HCT116 (cell line): Measurements from ENCODE around the gene MYL5. TPM values are rescaled to one million over a fixed set of nuclear protein-coding genes. Genes with fewer than 3 reads are reported as not detected.

Source experiments
- ATAC-seq: fragments of 200-7000 bp; cut with Tn5 transposase; 2 replicates; pipeline ENCODE4 v1.9.1; 2020; ENCODE audit warnings: mild to moderate bottlenecking, moderate library complexity
- BruUV-seq: library from RNA; stranded (reverse); fragments of 400-500 nt; replicated peaks from 2 replicates; lab custom pipeline; 2021; lab: Mats Ljungman, UMichigan
- CTCF ChIA-PET: fragments of 300-600 bp; sonication (Branson Sonifier 250); formaldehyde crosslinking; loops from one replicate; lab custom pipeline; 2021; ENCODE audit warnings: antibody characterized with exemption; lab: Charles Lee
- POLR2A ChIA-PET: fragments of 300-600, 350-600 bp; sonication (Branson Sonifier 250); formaldehyde crosslinking; loops from one replicate; lab custom pipeline; 2021; ENCODE audit warnings: antibody characterized with exemption; lab: Charles Lee
- RAD21 ChIA-PET, 2 experiments: fragments of 300-600 bp; sonication (Branson Sonifier 250); formaldehyde crosslinking; loops; one replicate each; lab custom pipeline; 2023; ENCODE audit warnings: low total read pairs in 2 of 2; ENCODE audit not compliant: uncharacterized antibody in 2 of 2, unreplicated experiment in 2 of 2, low non-redundant PET in 1 of 2; lab: Charles Lee
- DNase-seq: peaks from one replicate; pipeline ENCODE4 v3.0.0-alpha.2; 2010; ENCODE audit warnings: low read depth, low spot score
- H2AFZ ChIP-seq: fragments of 200-600 bp; shearing (Covaris generic), sonication (generic); 2 replicates; pipeline ENCODE4 v1.6.1; 2017; ENCODE audit warnings: low read depth, mixed run types, mixed read lengths, antibody characterized with exemption, low read length; ENCODE audit not compliant: poor library complexity, severe bottlenecking
- H3K27ac ChIP-seq: 2 replicates; pipeline ENCODE4 v1.5.1; 2012; ENCODE audit warnings: low read depth, low read length
- H3K27me3 ChIP-seq: fragments of 200-600 bp; sonication (generic); 2 replicates; pipeline ENCODE4 v1.6.1; 2016; ENCODE audit warnings: mixed run types, low read length, mixed read lengths; ENCODE audit not compliant: insufficient read depth
- H3K36me3 ChIP-seq, 2 experiments: fragments of 200-500 bp in 1 of 2; fragments of 200-600 bp in 1 of 2; sonication (Bioruptor generic) in 1 of 2; sonication (generic) in 1 of 2; 2 replicates each; pipeline versions ENCODE4 v1.5.1 to v1.6.1; 2014 to 2016; ENCODE audit warnings: low read length in 2 of 2, inconsistent platforms in 1 of 2, mixed read lengths in 1 of 2, mixed run types in 1 of 2; ENCODE audit not compliant: insufficient read depth in 2 of 2, control insufficient read depth in 1 of 2
- H3K4me1 ChIP-seq, 2 experiments: fragments of 200-600 bp in 1 of 2; sonication (generic) in 1 of 2; 2 replicates each; pipeline versions ENCODE4 v1.5.1 to v1.6.1; 2012 to 2017; ENCODE audit warnings: low read length in 2 of 2, inconsistent platforms in 1 of 2, mild to moderate bottlenecking in 1 of 2, mixed read lengths in 1 of 2, mixed run types in 1 of 2, moderate library complexity in 1 of 2; ENCODE audit not compliant: insufficient read depth in 2 of 2, control insufficient read depth in 1 of 2
- H3K4me2 ChIP-seq: fragments of 200-600 bp; sonication (generic); 2 replicates; pipeline ENCODE4 v1.6.1; 2017; ENCODE audit warnings: mixed run types, low read length, mixed read lengths
- H3K4me3 ChIP-seq, 2 experiments: fragments of 200-600 bp in 1 of 2; sonication (generic) in 1 of 2; replicated peaks in 1 of 2; 2 replicates each; pipeline ENCODE4 v1.5.1; 2011 to 2016; ENCODE audit warnings: low read length in 2 of 2, control low read depth in 1 of 2, low read depth in 1 of 2, mild to moderate bottlenecking in 1 of 2, mixed read lengths in 1 of 2, mixed run types in 1 of 2
- H3K79me2 ChIP-seq: fragments of 200-600 bp; sonication (generic); 2 replicates; pipeline ENCODE4 v1.6.1; 2017; ENCODE audit warnings: mild to moderate bottlenecking, mixed run types, low read length, moderate library complexity, mixed read lengths; ENCODE audit not compliant: insufficient read depth
- H3K9ac ChIP-seq: fragments of 200-600 bp; sonication (generic); 2 replicates; pipeline ENCODE4 v1.6.1; 2016; ENCODE audit warnings: low read length, mixed read lengths
- H3K9me2 ChIP-seq: fragments of 200-600 bp; sonication (generic), shearing (Covaris generic); 2 replicates; pipeline ENCODE4 v1.6.1; 2017; ENCODE audit warnings: mixed run types, mild to moderate bottlenecking, moderate library complexity; ENCODE audit not compliant: insufficient read depth
- H3K9me3 ChIP-seq, 2 experiments: fragments of 200-500 bp in 1 of 2; fragments of 200-600 bp in 1 of 2; sonication (Bioruptor generic) in 1 of 2; sonication (generic) in 1 of 2; 2 replicates each; pipeline ENCODE4 v1.6.1; 2014 to 2017; ENCODE audit warnings: low read length in 2 of 2, mixed read lengths in 2 of 2, inconsistent platforms in 1 of 2, low read depth in 1 of 2, mild to moderate bottlenecking in 1 of 2, mixed run types in 1 of 2, moderate library complexity in 1 of 2; ENCODE audit not compliant: control insufficient read depth in 1 of 2, insufficient read depth in 1 of 2
- H4K20me1 ChIP-seq: fragments of 200-600 bp; sonication (generic), shearing (Covaris generic); 2 replicates; pipeline ENCODE4 v1.6.1; 2017; ENCODE audit warnings: mixed run types, mild to moderate bottlenecking, moderate library complexity; ENCODE audit not compliant: insufficient read depth
- CEBPB ChIP-seq: IDR thresholded peaks from 2 replicates; pipeline ENCODE4 v1.6.1; 2012; ENCODE audit warnings: low read depth
- EGR1 ChIP-seq: IDR thresholded peaks from 2 replicates; pipeline ENCODE4 v1.6.1; 2012; ENCODE audit warnings: low read depth
- ELF1 ChIP-seq: IDR thresholded peaks from 2 replicates; pipeline ENCODE4 v1.6.1; 2012; ENCODE audit warnings: low read depth, borderline replicate concordance
- EZH2 ChIP-seq: fragments of 200-600 bp; sonication (generic); IDR thresholded peaks from 2 replicates; pipeline ENCODE4 v1.6.1; 2017; ENCODE audit warnings: antibody characterized with exemption, mixed run types
- EZH2phosphoT487 ChIP-seq: fragments of 200-600 bp; IDR thresholded peaks from 2 replicates; pipeline ENCODE4 v1.6.1; 2018; ENCODE audit warnings: antibody characterized with exemption, borderline replicate concordance
- JUND ChIP-seq: IDR thresholded peaks from 2 replicates; pipeline ENCODE4 v1.6.1; 2012
- POLR2AphosphoS5 ChIP-seq: IDR thresholded peaks from 2 replicates; pipeline ENCODE4 v1.6.1; 2011; ENCODE audit warnings: mild to moderate bottlenecking, low read depth, low read length, moderate library complexity
- RAD21 ChIP-seq: IDR thresholded peaks from 2 replicates; pipeline ENCODE4 v1.6.1; 2012; ENCODE audit warnings: low read depth, mild to moderate bottlenecking
- SP1 ChIP-seq: IDR thresholded peaks from 2 replicates; pipeline ENCODE4 v1.6.1; 2012; ENCODE audit warnings: low read depth
- SRF ChIP-seq: IDR thresholded peaks from 2 replicates; pipeline ENCODE4 v1.6.1; 2012; ENCODE audit warnings: low read depth
- TCF7L2 ChIP-seq: IDR thresholded peaks from 2 replicates; pipeline ENCODE4 v1.7.0; 2011; ENCODE audit warnings: borderline replicate concordance, inconsistent platforms; ENCODE audit not compliant: insufficient read depth, insufficient read length; ENCODE audit errors: extremely low read depth
- YY1 ChIP-seq: IDR thresholded peaks from 2 replicates; pipeline ENCODE4 v1.6.1; 2011; ENCODE audit warnings: low read length, low read depth, moderate library complexity, mild to moderate bottlenecking; ENCODE audit not compliant: insufficient replicate concordance; ENCODE audit errors: extremely low read depth
- ZNF274 ChIP-seq: fragments of 200-500 bp; sonication (Bioruptor generic); IDR thresholded peaks from 2 replicates; pipeline ENCODE4 v1.6.1; 2014; ENCODE audit warnings: mild to moderate bottlenecking, low read depth, low read length, inconsistent platforms
- intact Hi-C: fragments of 100-400 bp; cut with micrococcal nuclease; formaldehyde crosslinking; loops from 2 replicates; pipeline ENCODE4 v1.10.0; 2022
- total RNA-seq: library from RNA; stranded (reverse); gene quantifications from one replicate; pipeline ENCODE4 v1.2.1, GENCODE V29; 2021; ENCODE audit not compliant: unreplicated experiment
- TF ChIP-seq, protein P1 (sequence below): IDR thresholded peaks from 2 replicates; pipeline ENCODE4 v1.6.1; 2011; ENCODE audit warnings: mild to moderate bottlenecking, low read length, moderate library complexity; ENCODE audit not compliant: insufficient replicate concordance; ENCODE audit errors: extremely low read depth
- TF ChIP-seq, protein P2 (sequence below): IDR thresholded peaks from 2 replicates; pipeline ENCODE4 v1.6.1; 2012
- TF ChIP-seq, protein P3 (sequence below): IDR thresholded peaks from 2 replicates; pipeline ENCODE4 v1.6.1; 2012
- TF ChIP-seq, protein P4 (sequence below), 3 experiments: fragments of 200-600 bp in 1 of 3; sonication (generic) in 1 of 3; IDR thresholded peaks in 2 of 3; conservative IDR thresholded peaks in 1 of 3; 2 replicates each; pipeline ENCODE4 v1.5.1; 2012 to 2017; ENCODE audit warnings: low read depth in 2 of 3, low read length in 2 of 3, antibody characterized with exemption in 1 of 3, borderline replicate concordance in 1 of 3, control low read depth in 1 of 3, mild to moderate bottlenecking in 1 of 3, mixed read lengths in 1 of 3, mixed run types in 1 of 3, moderate library complexity in 1 of 3; ENCODE audit not compliant: insufficient read depth in 1 of 3

Gene MYL5
- total RNA-seq, 1 experiment from 2014 or later: 14.0 TPM

DNA sequence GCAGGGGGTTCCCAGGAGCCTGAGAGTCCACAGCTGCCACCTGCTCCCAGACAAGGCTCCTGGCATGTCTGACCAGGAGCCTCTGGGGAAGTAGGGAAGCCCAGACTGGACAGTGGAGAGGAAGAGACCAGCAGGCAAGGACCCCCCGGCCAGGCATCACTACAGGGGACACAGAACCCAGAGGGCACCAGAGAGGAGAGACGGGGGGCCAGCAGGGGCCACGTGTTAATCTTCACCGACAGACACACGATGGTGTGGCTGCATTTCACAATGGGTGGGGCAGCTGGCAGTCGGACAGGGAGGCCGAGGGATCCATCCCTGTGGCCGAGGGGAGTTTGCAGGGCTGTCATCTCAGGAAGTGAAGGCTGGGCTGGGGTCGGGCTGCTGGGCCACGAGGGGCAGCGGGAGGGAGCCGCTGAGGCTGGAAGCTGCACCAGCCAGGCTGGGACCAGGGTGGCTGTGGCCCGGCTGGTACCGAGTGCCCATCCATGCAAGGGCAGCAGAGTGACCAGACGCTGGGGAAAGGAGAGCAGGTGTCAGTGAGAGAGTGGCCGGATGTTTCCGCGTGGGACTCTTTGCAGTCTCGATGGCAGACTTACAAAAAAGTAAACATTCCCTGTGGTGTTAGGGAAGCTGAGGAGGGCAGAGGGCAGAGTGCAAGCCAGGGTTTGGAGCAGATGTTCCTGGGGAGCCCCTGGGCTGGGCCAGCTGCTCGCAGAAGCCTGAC is 44.3 kb upstream of the MYL5 start:
- H3K36me3 ChIP-seq: no peaks in the 10 kb centered on the region
- H3K9me3 ChIP-seq: no peaks in the 10 kb centered on the region; a peak in 1 of 4 replicates
- H3K9ac ChIP-seq: no peak overlapping the region
- CTCF ChIA-PET: no interaction called here
- H3K4me3 ChIP-seq: no peak overlapping the region
- H3K27ac ChIP-seq: no peak overlapping the region
- no peaks in the 10 kb centered on the region for H4K20me1 ChIP-seq
- H3K4me1 ChIP-seq: no peaks in the 10 kb centered on the region
- TF ChIP-seq TCF7L2: no peak
- no peak for TF ChIP-seq EZH2
- no peak for TF ChIP-seq SRF
- no peak for TF ChIP-seq YY1
- no peak for TF ChIP-seq CEBPB
- TF ChIP-seq SP1: no peak
- no peak for TF ChIP-seq JUND
- TF ChIP-seq EGR1: no peak
- TF ChIP-seq POLR2AphosphoS5: no peak
- TF ChIP-seq, protein P1, sequence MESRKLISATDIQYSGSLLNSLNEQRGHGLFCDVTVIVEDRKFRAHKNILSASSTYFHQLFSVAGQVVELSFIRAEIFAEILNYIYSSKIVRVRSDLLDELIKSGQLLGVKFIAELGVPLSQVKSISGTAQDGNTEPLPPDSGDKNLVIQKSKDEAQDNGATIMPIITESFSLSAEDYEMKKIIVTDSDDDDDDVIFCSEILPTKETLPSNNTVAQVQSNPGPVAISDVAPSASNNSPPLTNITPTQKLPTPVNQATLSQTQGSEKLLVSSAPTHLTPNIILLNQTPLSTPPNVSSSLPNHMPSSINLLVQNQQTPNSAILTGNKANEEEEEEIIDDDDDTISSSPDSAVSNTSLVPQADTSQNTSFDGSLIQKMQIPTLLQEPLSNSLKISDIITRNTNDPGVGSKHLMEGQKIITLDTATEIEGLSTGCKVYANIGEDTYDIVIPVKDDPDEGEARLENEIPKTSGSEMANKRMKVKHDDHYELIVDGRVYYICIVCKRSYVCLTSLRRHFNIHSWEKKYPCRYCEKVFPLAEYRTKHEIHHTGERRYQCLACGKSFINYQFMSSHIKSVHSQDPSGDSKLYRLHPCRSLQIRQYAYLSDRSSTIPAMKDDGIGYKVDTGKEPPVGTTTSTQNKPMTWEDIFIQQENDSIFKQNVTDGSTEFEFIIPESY: no peak
- TF ChIP-seq, protein P2, sequence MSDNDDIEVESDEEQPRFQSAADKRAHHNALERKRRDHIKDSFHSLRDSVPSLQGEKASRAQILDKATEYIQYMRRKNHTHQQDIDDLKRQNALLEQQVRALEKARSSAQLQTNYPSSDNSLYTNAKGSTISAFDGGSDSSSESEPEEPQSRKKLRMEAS: no peak
- TF ChIP-seq EZH2phosphoT487: no peak
- TF ChIP-seq ZNF274: no peak
- TF ChIP-seq ELF1: no peak
- TF ChIP-seq, protein P3, sequence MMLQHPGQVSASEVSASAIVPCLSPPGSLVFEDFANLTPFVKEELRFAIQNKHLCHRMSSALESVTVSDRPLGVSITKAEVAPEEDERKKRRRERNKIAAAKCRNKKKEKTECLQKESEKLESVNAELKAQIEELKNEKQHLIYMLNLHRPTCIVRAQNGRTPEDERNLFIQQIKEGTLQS: no peak
- TF ChIP-seq RAD21: no peak
- TF ChIP-seq, protein P4, sequence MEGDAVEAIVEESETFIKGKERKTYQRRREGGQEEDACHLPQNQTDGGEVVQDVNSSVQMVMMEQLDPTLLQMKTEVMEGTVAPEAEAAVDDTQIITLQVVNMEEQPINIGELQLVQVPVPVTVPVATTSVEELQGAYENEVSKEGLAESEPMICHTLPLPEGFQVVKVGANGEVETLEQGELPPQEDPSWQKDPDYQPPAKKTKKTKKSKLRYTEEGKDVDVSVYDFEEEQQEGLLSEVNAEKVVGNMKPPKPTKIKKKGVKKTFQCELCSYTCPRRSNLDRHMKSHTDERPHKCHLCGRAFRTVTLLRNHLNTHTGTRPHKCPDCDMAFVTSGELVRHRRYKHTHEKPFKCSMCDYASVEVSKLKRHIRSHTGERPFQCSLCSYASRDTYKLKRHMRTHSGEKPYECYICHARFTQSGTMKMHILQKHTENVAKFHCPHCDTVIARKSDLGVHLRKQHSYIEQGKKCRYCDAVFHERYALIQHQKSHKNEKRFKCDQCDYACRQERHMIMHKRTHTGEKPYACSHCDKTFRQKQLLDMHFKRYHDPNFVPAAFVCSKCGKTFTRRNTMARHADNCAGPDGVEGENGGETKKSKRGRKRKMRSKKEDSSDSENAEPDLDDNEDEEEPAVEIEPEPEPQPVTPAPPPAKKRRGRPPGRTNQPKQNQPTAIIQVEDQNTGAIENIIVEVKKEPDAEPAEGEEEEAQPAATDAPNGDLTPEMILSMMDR (IDR thresholded peaks at IDR 0.05 in 2 of 3, conservative IDR thresholded peaks at IDR 0.05 in 1 of 3; ENCODE audit: borderline replicate concordance in 1 of 3, insufficient read depth in 1 of 3, low read depth in 2 of 3, low read length in 2 of 3): no peak
- H3K9me2 ChIP-seq: no peaks in the 10 kb centered on the region
- ATAC-seq (no peak), DNase-seq (no peak)
- intact Hi-C loops: no loop called here
- RAD21 ChIA-PET: no interaction called here
- no peaks in the 10 kb centered on the region for H3K79me2 ChIP-seq
- POLR2A ChIA-PET: no interaction called here
- H3K4me2 ChIP-seq: no peak overlapping the region
- no peak overlapping the region for H2AFZ ChIP-seq
- BruUV-seq: no TSS peak
- H3K27me3 ChIP-seq: no peaks in the 10 kb centered on the region
